Measurements from ENCODE around the gene CCBE1. TPM values are rescaled to one million over a fixed set of nuclear protein-coding genes. Genes with fewer than 3 reads are reported as not detected.

The CCBE1 gene
- total and polyA plus RNA-seq, 9 of the 15 experiments (the other 6 are each of a cell fraction or from before 2014, with no cell fraction given) = 0.20 TPM; not detected in 8

DNA sequence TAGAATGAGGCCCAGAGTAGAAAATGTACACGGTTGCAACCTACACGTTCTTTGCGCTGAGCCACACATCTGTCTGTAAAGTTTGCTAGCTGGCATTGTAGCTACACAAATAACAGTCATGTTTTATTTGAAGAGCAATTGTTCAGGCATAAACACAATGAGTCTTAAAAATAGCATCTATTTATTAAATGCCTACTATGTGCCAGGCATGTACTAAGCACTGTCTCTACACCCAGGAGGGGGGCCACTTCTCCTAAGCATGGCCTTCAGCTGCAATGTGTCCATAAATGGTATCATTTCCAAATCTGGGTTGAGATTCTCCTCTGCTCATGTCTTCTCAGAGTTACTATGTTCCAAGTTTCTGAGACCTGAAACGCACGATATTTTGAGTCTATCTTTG, 182.1 kb downstream of the CCBE1 start:
- no peak overlapping the region for H3K4me3 ChIP-seq
- no peak overlapping the region for H3K9ac ChIP-seq (ENCODE audit: insufficient read depth in 1 of 2, low read depth in 2 of 2, low read length in 2 of 2)
- H3K36me3 ChIP-seq (ENCODE audit: control insufficient read depth, insufficient read depth, low read length) = no peaks in the 10 kb centered on the region
- 2% methylated on average over 5 of the region's 5 CpGs for WGBS (ENCODE audit: insufficient coverage, low coverage, missing lambda C conversion rate)
- H3K9me3 ChIP-seq (replicated peaks; ENCODE audit: control insufficient read depth, insufficient read depth, low read depth, low read length) = no peaks in the 10 kb centered on the region
- no peaks in the 10 kb centered on the region for H3K9me1 ChIP-seq (ENCODE audit: control insufficient read depth, insufficient read depth, low read length)
- intact Hi-C loops (cut with micrococcal nuclease) = no loop called here
- H3K27me3 ChIP-seq (ENCODE audit: control insufficient read depth in 2 of 2, insufficient read depth in 2 of 2, low read length in 2 of 2) = peaks cover 0 to 20% of the 10 kb centered on the region in 2 experiments; a peak in 1 of 5 replicates
- no TSS peak for BruUV-seq (replicated peaks)
- DNase-seq (ENCODE audit: extremely low read depth in 1 of 4, low spot score in 3 of 4) (no peak), FAIRE-seq (no peak), ATAC-seq (no peak)
- H3K79me2 ChIP-seq (ENCODE audit: control insufficient read depth, insufficient read depth, low read length) = no peaks in the 10 kb centered on the region
- H3K4me2 ChIP-seq (ENCODE audit: insufficient read depth, low read length) = no peak overlapping the region
- H3K4me1 ChIP-seq (replicated peaks in 1 of 2; ENCODE audit: control insufficient read depth in 2 of 2, insufficient read depth in 2 of 2, low read length in 2 of 2) = peaks cover 0 to 3% of the 10 kb centered on the region in 2 experiments; a peak in 1 of 5 replicates
- ChIA-PET CTCF (ENCODE audit: low intra/inter-chr PET ratio) (no interaction called here), POLR2A (no interaction called here)
- H2AFZ ChIP-seq (ENCODE audit: low read depth, low read length) = no peak overlapping the region
- peaks cover 4% of the 10 kb centered on the region; the same call in 1 of the 2 replicates for H4K20me1 ChIP-seq (replicated peaks; ENCODE audit: control insufficient read depth, insufficient read depth, low read length)
- H3K27ac ChIP-seq (ENCODE audit: extremely low read depth, low read depth, low read length) = no peak overlapping the region
- TF ChIP-seq RBM25 (IDR thresholded peaks at IDR 0.05; ENCODE audit: low read depth, low read length, severe bottlenecking) (no peak), EP400 (IDR thresholded peaks at IDR 0.05) (no peak), ZNF764 (CRISPR knock-in tag; IDR thresholded peaks at IDR 0.05; ENCODE audit: low read depth) (no peak), NFE2 (IDR thresholded peaks at IDR 0.05; ENCODE audit: low read depth) (no peak), ZNF584 (CRISPR knock-in tag; IDR thresholded peaks at IDR 0.05; ENCODE audit: low read depth) (no peak), BRD9 (IDR thresholded peaks at IDR 0.05; ENCODE audit: low read depth, partially characterized antibody) (no peak)
- TF ChIP-seq, protein P1, sequence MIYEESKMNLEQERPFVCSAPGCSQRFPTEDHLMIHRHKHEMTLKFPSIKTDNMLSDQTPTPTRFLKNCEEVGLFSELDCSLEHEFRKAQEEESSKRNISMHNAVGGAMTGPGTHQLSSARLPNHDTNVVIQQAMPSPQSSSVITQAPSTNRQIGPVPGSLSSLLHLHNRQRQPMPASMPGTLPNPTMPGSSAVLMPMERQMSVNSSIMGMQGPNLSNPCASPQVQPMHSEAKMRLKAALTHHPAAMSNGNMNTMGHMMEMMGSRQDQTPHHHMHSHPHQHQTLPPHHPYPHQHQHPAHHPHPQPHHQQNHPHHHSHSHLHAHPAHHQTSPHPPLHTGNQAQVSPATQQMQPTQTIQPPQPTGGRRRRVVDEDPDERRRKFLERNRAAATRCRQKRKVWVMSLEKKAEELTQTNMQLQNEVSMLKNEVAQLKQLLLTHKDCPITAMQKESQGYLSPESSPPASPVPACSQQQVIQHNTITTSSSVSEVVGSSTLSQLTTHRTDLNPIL (CRISPR knock-in tag; IDR thresholded peaks at IDR 0.05) = no peak
- in situ Hi-C loops (cut with MboI) = no loop called here
